Stimulated activated naive CD8-positive, alpha-beta T cell treated with anti-CD3 and anti-CD28 coated beads, Interleukin-15, amount 100 ng/mL, for 72 hours (primary cell): ENCODE data around the gene THSD4.
"Not testable (repeated sequence)": the region's sequence is repeated elsewhere in the genome, so short reads cannot be mapped to it uniquely, and the experiment has no call there.

Experiments
- ATAC-seq: fragments of 150-1000 bp; cut with Tn5 transposase; 2 replicates; pipeline ENCODE4 v1.10.0; 2021; ENCODE audit warnings: mild to moderate bottlenecking, moderate library complexity
- DNase-seq, 2 donors: peaks; one replicate each; pipeline ENCODE4 v3.0.0; 2021 to 2022
- H3K27ac Mint-ChIP-seq, 2 donors: one replicate each; pipeline ENCODE4 v1.8.0; 2022; ENCODE audit warnings: mild to moderate bottlenecking in 2 of 2, mixed read lengths in 2 of 2, moderate library complexity in 2 of 2
- H3K27me3 Mint-ChIP-seq: one replicate; pipeline ENCODE4 v1.8.0; 2022; ENCODE audit warnings: mixed read lengths
- H3K4me1 Mint-ChIP-seq: one replicate; pipeline ENCODE4 v1.8.0; 2022; ENCODE audit warnings: mild to moderate bottlenecking, mixed read lengths
- H3K4me3 Mint-ChIP-seq, 2 donors: one replicate each; pipeline ENCODE4 v1.8.0; 2022; ENCODE audit warnings: mild to moderate bottlenecking in 2 of 2, mixed read lengths in 2 of 2, moderate library complexity in 1 of 2
- H3K9me3 Mint-ChIP-seq, 2 donors: one replicate each; pipeline ENCODE4 v1.8.0; 2022; ENCODE audit warnings: mixed read lengths in 2 of 2

Gene THSD4

DNA sequence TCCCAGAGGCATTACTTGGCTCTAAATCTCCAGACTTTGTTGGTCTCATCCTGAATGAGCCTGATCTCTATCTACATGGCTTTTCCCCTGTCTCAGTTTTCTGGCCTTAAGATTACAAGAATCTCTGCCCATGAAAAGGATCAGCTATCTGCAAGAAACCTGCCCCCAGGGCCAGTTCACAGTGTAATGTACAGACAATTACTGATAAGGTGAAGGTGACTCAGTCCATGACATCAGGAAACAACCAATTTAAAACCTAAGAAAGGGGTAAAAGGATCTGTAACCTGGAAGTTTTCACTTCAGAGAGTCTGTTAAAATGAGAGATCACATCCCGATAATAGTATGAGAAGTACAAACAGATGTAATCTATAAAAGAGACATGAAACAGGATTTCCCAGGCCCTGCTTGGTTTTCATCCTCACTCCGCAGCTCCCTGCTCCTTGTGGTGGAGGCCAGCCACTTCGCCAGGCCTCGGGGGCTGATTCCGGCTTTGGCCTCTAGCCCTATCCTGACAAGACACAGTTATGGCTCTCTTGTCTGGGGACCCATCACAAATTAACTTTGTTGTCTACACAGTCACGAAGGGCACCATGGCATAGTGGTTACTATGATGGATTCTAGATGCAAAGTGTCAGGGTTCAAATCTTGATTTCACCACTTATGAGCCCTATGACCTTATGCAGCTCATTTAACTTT lies 136.9 kb downstream of the THSD4 start:
- peaks cover 20% of the 10 kb centered on the region for H3K27me3 Mint-ChIP-seq
- H3K4me1 Mint-ChIP-seq: no peaks in the 10 kb centered on the region
- H3K9me3 Mint-ChIP-seq: no peaks in the 10 kb centered on the region
- no peak for DNase-seq
- H3K4me3 Mint-ChIP-seq: no peak overlapping the region
- no peak overlapping the region for H3K27ac Mint-ChIP-seq
- no peak for ATAC-seq

DNA sequence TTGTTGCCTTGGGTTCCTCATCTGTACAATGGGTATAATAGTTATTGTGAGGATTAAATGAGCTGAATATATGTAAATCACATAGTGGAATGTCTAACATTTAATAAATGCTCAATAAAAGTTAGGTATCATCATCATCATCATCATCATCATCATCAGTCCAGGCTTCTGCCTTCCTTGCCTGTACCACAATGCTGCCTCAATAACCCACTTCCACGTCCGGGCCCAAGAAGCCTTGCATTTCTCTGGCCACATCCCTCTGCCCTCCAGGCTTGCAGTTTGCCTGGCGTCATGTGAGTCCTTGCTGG lies 137.4 kb downstream of the THSD4 start:
- Mint-ChIP-seq H3K4me1 (no peaks in the 10 kb centered on the region), H3K27me3 (peaks cover 15% of the 10 kb centered on the region), H3K4me3 (no peak overlapping the region), H3K27ac (no peak overlapping the region), H3K9me3 (no peaks in the 10 kb centered on the region)
- DNase-seq: no peak
- ATAC-seq: no peak

GRCh38 chr15:71254491-71254890 lies 139.2 kb downstream of the THSD4 start:
- Mint-ChIP-seq H3K27ac (no peak overlapping the region), H3K4me1 (no peaks in the 10 kb centered on the region), H3K9me3 (no peaks in the 10 kb centered on the region), H3K27me3 (peaks cover 5% of the 10 kb centered on the region), H3K4me3 (no peak overlapping the region)
- DNase-seq (no peak), ATAC-seq (no peak)

DNA sequence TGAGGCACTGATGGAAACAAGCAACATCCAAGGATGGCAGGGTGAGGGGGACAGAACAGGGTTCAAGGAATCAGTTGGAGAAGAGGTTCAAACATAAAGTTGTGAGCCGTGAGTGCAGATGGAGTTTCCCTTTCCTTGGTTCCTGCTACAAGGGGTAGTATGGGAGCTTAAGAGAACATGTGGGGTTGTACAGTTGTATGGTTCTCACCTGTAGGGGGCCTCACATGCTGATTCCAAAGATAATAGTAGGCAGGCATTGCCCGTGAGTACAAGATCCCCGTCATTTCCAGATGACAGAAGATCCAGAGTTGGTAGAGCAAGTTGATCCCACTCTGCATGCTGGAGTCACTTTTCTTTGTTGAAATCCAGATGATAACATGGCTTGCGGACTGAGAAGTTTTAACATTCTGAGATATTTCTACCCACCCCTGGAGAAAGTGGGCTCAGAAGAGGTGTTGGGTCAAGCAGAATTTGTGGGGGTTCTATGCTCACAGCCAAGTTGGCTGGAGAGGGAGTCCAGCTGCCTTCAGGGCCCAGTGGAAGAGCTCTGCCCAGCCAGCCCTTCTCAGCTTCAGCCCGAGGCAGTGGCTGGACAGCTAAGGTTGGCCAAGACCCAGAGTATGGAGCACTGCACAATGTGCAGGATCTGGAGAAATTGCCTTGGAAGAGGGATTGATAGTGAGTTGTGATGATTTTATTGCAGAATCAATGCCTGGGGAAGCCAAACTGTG lies 141.8 kb downstream of the THSD4 start:
- H3K27me3 Mint-ChIP-seq: peaks cover 13% of the 10 kb centered on the region
- no peaks in the 10 kb centered on the region for H3K9me3 Mint-ChIP-seq
- H3K4me1 Mint-ChIP-seq: no peaks in the 10 kb centered on the region
- no peak overlapping the region for H3K4me3 Mint-ChIP-seq
- DNase-seq (no peak), ATAC-seq (no peak)
- H3K27ac Mint-ChIP-seq: no peak overlapping the region

DNA sequence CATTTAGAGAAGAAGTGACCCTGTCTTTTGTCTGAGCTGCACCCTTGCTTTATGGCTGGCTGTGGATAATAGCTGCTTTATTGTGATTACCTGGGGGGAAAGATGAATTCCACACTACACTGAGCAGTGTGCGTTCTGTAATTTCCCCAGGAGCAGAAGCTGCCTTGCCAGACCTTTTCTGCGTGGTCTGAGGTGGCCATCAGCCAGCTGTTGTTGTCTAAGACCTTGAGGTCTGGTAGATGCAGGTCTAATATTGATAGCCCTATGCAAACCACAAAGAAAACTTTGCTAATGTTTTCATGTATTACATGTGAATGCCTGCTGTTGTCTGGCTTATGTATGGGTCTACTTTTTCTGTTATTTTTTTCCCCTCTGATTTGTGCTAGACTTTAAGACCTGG lies 144.6 kb downstream of the THSD4 start:
- peaks cover 27% of the 10 kb centered on the region for H3K27me3 Mint-ChIP-seq

GRCh38 chr15:71261418-71261817 lies 146.1 kb downstream of the THSD4 start:
- peaks cover 33% of the 10 kb centered on the region for H3K27me3 Mint-ChIP-seq
- ATAC-seq: no peak
- H3K4me1 Mint-ChIP-seq: no peaks in the 10 kb centered on the region
- H3K9me3 Mint-ChIP-seq: peaks cover 0 to 7% of the 10 kb centered on the region in 2 donors
- DNase-seq: no peak
- H3K27ac Mint-ChIP-seq: no peak overlapping the region
- no peak overlapping the region for H3K4me3 Mint-ChIP-seq

More for the DNA sequence above, 144.6 kb downstream of the THSD4 start:
- Mint-ChIP-seq H3K4me3 (no peak overlapping the region), H3K27ac (no peak overlapping the region), H3K4me1 (no peaks in the 10 kb centered on the region), H3K9me3 (peaks cover 0 to 7% of the 10 kb centered on the region in 2 donors)
- DNase-seq: no peak
- no peak for ATAC-seq

DNA sequence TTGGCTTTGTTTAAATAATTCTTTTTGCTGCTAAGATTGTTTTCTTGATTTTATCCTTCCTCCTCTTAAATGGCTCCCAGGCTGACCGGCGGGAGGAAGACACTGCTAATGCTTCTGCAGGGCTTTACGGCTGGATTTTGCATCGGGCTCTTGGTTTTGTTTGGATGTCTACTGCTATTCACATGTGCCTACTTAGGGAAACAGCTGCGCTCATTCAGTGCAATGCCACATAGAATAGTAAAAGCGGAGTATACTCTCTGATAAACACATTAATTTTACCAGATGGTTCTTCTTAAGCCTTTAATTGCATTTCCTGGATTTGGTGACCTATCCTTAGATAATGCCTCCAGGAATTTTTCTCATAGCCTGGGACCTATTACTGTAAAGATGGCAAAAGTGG lies 146.6 kb downstream of the THSD4 start:
- Mint-ChIP-seq H3K4me3 (no peak overlapping the region), H3K9me3 (peaks cover 0 to 7% of the 10 kb centered on the region in 2 donors), H3K4me1 (no peaks in the 10 kb centered on the region), H3K27me3 (peaks cover 29% of the 10 kb centered on the region), H3K27ac (no peak overlapping the region)
- no peak for ATAC-seq
- no peak for DNase-seq

GRCh38 chr15:71262599-71262998 lies 147.3 kb downstream of the THSD4 start:
- no peak overlapping the region for H3K27ac Mint-ChIP-seq
- no peak for DNase-seq

DNA sequence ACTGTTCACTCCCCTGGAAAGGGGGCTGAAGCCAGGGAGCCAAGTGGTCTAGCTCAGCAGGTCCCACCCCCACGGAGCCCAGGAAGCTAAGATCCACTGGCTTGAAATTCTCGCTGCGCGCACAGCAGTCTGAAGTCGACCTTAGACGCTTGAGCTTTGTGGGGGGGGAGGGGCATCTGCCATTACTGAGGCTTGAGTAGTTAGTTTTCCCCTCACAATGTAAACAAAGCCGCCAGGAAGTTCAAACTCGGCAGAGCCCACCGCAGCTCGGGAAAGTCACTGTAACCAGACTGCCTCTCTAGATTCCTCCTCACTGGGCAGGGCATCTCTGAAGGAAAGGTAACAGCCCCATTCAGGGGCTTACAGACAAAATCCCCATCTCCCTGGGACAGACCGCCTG lies 150.3 kb downstream of the THSD4 start:
- not testable (repeated sequence) for H3K4me3 Mint-ChIP-seq, H3K9me3 Mint-ChIP-seq, ATAC-seq

More at GRCh38 chr15:71262599-71262998, 147.3 kb downstream of the THSD4 start:
- no peaks in the 10 kb centered on the region for H3K4me1 Mint-ChIP-seq
- H3K27me3 Mint-ChIP-seq: peaks cover 29% of the 10 kb centered on the region
- no peak for ATAC-seq
- H3K9me3 Mint-ChIP-seq: peaks cover 0 to 7% of the 10 kb centered on the region in 2 donors
- no peak overlapping the region for H3K4me3 Mint-ChIP-seq

DNA sequence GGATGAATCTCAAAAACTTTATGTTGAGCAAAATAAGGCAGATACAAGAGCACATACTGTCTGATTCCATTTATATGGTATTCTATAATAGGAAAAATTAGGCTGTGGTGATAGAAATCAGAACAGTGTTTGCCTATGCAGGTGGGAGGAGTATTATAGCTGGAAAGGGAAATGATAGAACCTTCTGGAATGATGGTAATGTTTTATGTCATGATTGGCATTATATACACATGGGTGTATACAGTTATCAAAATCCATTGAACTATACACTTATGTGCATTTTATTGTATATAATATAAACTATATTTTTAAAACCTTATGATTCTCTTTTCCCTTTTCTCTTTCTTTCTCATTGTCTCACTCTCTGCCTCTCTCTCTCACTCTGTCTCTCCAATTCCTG lies 156.1 kb downstream of the THSD4 start:
- H3K4me3 Mint-ChIP-seq: no peak overlapping the region
- peaks cover 1% of the 10 kb centered on the region for H3K27me3 Mint-ChIP-seq

More for the DNA sequence above, 150.3 kb downstream of the THSD4 start:
- not testable (repeated sequence) for H3K4me1 Mint-ChIP-seq, DNase-seq, H3K27ac Mint-ChIP-seq
- H3K27me3 Mint-ChIP-seq: peaks cover 22% of the 10 kb centered on the region

GRCh38 chr15:71272932-71273331 lies 157.7 kb downstream of the THSD4 start:
- no peaks in the 10 kb centered on the region for H3K27me3 Mint-ChIP-seq
- no peak overlapping the region for H3K4me3 Mint-ChIP-seq
- no peaks in the 10 kb centered on the region for H3K4me1 Mint-ChIP-seq
- DNase-seq: no peak
- H3K27ac Mint-ChIP-seq: no peak overlapping the region
- no peaks in the 10 kb centered on the region for H3K9me3 Mint-ChIP-seq
- ATAC-seq: no peak

More for the DNA sequence above, 156.1 kb downstream of the THSD4 start:
- H3K27ac Mint-ChIP-seq: peak overlapping the region in 1 of 2 donors; percentile 42
- H3K4me1 Mint-ChIP-seq: no peaks in the 10 kb centered on the region
- no peaks in the 10 kb centered on the region for H3K9me3 Mint-ChIP-seq
- DNase-seq (no peak), ATAC-seq (no peak)

- H3K9me3 Mint-ChIP-seq: no peaks in the 10 kb centered on the region
- H3K27me3 Mint-ChIP-seq: no peaks in the 10 kb centered on the region
- no peak for ATAC-seq
- no peak overlapping the region for H3K4me3 Mint-ChIP-seq
- H3K4me1 Mint-ChIP-seq: no peaks in the 10 kb centered on the region
- no peak overlapping the region for H3K27ac Mint-ChIP-seq
- DNase-seq: no peak
Measured at GRCh38 chr15:71273731-71274447, 158.6 kb downstream of the THSD4 start.

DNA sequence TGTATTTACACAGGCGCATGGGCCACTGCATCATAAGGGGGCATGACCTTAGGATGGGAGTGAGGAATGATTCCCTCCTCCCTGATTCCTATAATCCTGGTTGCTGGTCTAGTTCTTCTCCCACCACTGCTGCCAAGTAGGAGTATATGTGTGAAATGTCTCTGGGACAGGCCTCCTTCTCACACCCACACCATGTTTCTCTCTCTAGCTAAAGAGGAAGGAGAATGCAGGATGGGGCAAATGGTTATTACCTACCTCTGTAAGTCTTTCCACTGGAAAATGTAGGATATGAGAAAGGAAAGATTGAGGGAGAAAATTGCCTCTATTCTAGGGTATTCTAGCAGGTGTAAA lies 159.2 kb downstream of the THSD4 start:
- DNase-seq (no peak), ATAC-seq (no peak)
- no peak overlapping the region for H3K4me3 Mint-ChIP-seq
- H3K4me1 Mint-ChIP-seq: no peaks in the 10 kb centered on the region
- peaks cover 2% of the 10 kb centered on the region for H3K27me3 Mint-ChIP-seq
- no peaks in the 10 kb centered on the region for H3K9me3 Mint-ChIP-seq
- H3K27ac Mint-ChIP-seq: no peak overlapping the region

DNA sequence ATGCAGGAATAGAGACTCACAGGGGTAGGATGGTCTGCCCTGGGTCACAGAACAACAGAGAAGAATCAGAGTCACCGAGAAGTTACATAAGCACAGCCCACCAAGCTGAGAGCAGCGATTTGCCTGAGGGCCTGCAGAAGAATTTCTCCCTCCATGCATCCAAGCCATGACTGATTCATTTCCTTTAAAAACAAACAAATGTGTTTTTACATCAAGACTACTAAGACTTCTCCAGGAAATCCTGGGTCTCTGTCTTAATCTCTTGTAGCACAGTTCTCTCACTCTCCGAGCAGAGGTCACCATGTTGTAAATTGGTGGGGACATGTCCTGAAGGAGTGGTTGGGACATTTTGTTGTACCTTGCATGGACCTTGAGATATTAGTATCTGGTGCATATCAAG lies 159.8 kb downstream of the THSD4 start:
- Mint-ChIP-seq H3K27me3 (peaks cover 9% of the 10 kb centered on the region), H3K27ac (no peak overlapping the region), H3K4me1 (no peaks in the 10 kb centered on the region), H3K9me3 (no peaks in the 10 kb centered on the region), H3K4me3 (no peak overlapping the region)
- ATAC-seq: no peak
- no peak for DNase-seq

DNA sequence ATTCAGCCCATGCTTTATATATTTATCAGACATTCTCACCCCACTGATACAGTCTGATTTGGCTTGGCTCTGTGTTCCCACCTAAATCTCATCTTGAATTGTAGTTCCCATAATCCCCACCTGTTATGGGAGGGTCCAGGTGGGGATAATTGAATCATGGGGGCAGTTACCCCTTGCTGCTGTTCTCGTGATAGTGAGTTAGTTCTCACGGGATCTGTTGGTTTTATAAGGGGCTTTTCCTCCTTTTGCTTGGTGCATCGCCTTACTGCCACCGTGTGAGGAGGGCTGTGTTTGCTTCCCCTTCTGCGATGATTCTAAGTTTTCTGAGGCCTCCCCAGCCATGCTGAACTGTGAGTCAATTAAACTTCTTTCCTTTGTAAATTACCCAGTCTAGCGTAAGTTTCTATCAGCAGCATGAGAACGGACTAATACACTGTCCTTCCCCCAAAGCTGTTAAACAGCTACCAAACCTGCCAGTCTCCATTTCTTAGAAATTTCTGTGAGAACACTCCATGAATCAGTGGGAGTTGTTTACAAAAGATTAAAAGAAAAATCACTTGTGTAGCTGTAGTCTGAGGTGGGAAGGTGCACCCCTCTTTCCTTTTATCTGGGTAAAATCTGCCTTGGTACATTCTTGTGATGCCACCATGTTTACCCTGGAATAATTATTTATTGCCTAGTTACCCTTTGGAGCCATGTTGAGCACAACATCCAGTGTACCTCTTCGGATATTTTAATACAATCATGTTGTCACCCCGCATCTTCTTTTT lies 160.5 kb downstream of the THSD4 start:
- no peak for ATAC-seq
- Mint-ChIP-seq H3K27me3 (peaks cover 15% of the 10 kb centered on the region), H3K4me1 (no peaks in the 10 kb centered on the region), H3K27ac (no peak overlapping the region), H3K9me3 (no peaks in the 10 kb centered on the region), H3K4me3 (no peak overlapping the region)
- no peak for DNase-seq

DNA sequence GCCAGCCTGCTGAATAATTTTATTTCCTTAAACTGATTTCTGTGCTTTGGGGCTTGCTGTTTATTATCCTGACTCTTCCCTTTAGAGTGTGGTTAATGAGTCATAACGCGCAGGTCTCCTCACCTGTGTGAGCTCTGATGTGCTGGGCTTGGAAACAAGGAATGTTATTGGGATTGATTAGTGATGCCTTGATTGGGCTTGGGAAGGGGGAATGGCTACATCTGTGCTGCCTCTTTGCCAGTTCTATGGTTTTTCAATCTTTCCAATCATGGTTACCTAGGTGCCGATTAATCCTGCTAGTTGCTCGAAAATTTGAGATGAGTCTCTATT lies 161.0 kb downstream of the THSD4 start:
- Mint-ChIP-seq H3K4me3 (no peak overlapping the region), H3K4me1 (no peaks in the 10 kb centered on the region), H3K27ac (no peak overlapping the region), H3K27me3 (peaks cover 17% of the 10 kb centered on the region), H3K9me3 (no peaks in the 10 kb centered on the region)
- ATAC-seq (no peak), DNase-seq (no peak)
